GM12878 (cell line): Measurements from ENCODE around the gene SIRT7. TPM values are rescaled to one million over a fixed set of nuclear protein-coding genes. Genes with fewer than 3 reads are reported as not detected.

Source experiments
- BACH1 ChIP-seq: fragments of 450-650 bp; IDR thresholded peaks from 2 replicates; pipeline ENCODE4 v1.6.1; 2017; ENCODE audit warnings: mild to moderate bottlenecking, borderline replicate concordance
- GATAD2B ChIP-seq: fragments of 450-650 bp; conservative IDR thresholded peaks from 2 replicates; pipeline ENCODE4 v1.6.1; 2017; ENCODE audit warnings: low read depth, mild to moderate bottlenecking, moderate library complexity
- LARP7 ChIP-seq: fragments of 450-650 bp; IDR thresholded peaks from 2 replicates; pipeline ENCODE4 v1.6.1; 2017; ENCODE audit warnings: mild to moderate bottlenecking
- POLR2AphosphoS5 ChIP-seq: IDR thresholded peaks from 2 replicates; pipeline ENCODE4 v1.6.1; 2011; ENCODE audit warnings: mild to moderate bottlenecking, low read length, inconsistent platforms
- RUNX3 ChIP-seq: IDR thresholded peaks from 2 replicates; pipeline ENCODE4 v1.6.1; 2012; ENCODE audit warnings: low read length, inconsistent platforms
- SMARCA5 ChIP-seq: fragments of 450-650 bp; IDR thresholded peaks from 2 replicates; pipeline ENCODE4 v1.6.1; 2017; ENCODE audit warnings: mild to moderate bottlenecking
- SMC3 ChIP-seq: IDR thresholded peaks from 2 replicates; pipeline ENCODE4 v1.6.1; 2011; ENCODE audit warnings: low read length, improper control_type of control experiment, borderline replicate concordance
- polyA plus RNA-seq, 11 experiments: library from polyadenylated mRNA; depleted of rRNA in 4 of 11; unstranded in 6 of 11; stranded (reverse) in 5 of 11; fragments of >200 nt; fragmentation: Nextera tagmentation in 4 of 11; fragmentation: Illumina TruSeq in 1 of 11; extraction: Ambion mirVana in 4 of 11; extraction: Trizol in 1 of 11; gene quantifications; 1 replicate in 1 of 11; 2 replicates in 10 of 11; pipeline versions ENCODE4 v1.2.1 to v1.2.3, GENCODE V29; 2011 to 2016; ENCODE audit warnings: inconsistent platforms in 2 of 11, missing spikeins in 2 of 11, low read depth in 1 of 11
- total RNA-seq, 4 experiments: library from RNA; depleted of rRNA in 3 of 4; stranded (reverse); fragments of >200 nt in 3 of 4; fragmentation: Illumina TruSeq in 1 of 4; extraction: Trizol in 1 of 4; gene quantifications; 2 replicates each; pipeline versions ENCODE4 v1.2.1 to v1.2.3, GENCODE V29; 2013 to 2021
- TF ChIP-seq, protein P1 (sequence below): fragments of 450-650 bp; formaldehyde crosslinking; IDR thresholded peaks from 2 replicates; pipeline ENCODE4 v1.5.0; 2022; ENCODE audit warnings: mild to moderate bottlenecking, missing genetic modification characterization
- TF ChIP-seq, protein P2 (sequence below): fragments of 450-650 bp; conservative IDR thresholded peaks from 2 replicates; pipeline ENCODE4 v1.6.1; 2017; ENCODE audit warnings: mild to moderate bottlenecking, moderate library complexity
- TF ChIP-seq, protein P3 (sequence below): fragments of 450-650 bp; IDR thresholded peaks from 2 replicates; pipeline ENCODE4 v1.6.1; 2018; ENCODE audit warnings: mild to moderate bottlenecking, low read depth, moderate library complexity; ENCODE audit not compliant: partially characterized antibody

The SIRT7 gene
- total and polyA plus RNA-seq, 10 of the 15 experiments (the other 5 are each of a cell fraction or from before 2014, with no cell fraction given): 1.2 to 56.2 (median 22.7) TPM

DNA sequence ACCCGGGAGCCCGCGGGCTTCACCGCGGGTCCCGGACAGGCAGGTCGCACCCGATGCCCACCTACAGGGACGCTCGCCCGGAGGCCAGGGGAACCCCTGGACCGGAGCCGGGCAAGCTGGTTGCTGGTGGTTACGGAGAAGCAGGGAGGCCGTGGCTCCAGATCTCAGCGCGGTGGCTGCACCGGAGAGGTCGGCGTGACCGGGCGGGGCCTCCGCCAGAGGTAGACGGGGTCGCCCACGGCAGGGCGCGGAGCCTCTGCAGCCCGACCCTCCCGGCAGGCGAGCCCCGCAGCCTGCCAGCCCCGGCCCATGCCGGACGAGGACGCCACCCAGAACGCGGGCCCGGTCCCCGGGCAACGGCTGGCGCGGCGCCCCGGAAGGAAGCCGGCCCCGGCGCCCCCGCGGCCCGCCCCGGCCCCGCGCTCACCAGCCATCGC, 7.1 kb downstream of the SIRT7 start (continued):
- TF ChIP-seq, protein P1, sequence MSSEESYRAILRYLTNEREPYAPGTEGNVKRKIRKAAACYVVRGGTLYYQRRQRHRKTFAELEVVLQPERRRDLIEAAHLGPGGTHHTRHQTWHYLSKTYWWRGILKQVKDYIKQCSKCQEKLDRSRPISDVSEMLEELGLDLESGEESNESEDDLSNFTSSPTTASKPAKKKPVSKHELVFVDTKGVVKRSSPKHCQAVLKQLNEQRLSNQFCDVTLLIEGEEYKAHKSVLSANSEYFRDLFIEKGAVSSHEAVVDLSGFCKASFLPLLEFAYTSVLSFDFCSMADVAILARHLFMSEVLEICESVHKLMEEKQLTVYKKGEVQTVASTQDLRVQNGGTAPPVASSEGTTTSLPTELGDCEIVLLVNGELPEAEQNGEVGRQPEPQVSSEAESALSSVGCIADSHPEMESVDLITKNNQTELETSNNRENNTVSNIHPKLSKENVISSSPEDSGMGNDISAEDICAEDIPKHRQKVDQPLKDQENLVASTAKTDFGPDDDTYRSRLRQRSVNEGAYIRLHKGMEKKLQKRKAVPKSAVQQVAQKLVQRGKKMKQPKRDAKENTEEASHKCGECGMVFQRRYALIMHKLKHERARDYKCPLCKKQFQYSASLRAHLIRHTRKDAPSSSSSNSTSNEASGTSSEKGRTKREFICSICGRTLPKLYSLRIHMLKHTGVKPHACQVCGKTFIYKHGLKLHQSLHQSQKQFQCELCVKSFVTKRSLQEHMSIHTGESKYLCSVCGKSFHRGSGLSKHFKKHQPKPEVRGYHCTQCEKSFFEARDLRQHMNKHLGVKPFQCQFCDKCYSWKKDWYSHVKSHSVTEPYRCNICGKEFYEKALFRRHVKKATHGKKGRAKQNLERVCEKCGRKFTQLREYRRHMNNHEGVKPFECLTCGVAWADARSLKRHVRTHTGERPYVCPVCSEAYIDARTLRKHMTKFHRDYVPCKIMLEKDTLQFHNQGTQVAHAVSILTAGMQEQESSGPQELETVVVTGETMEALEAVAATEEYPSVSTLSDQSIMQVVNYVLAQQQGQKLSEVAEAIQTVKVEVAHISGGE (CRISPR knock-in tag): no peak
- 0 out of 2 replicates have a peak, but pooled peaks have one; percentile 37 for TF ChIP-seq GATAD2B
- TF ChIP-seq LARP7: peak; percentile 63; the same call in 1 of the 2 replicates
- TF ChIP-seq RUNX3: no peak
- TF ChIP-seq POLR2AphosphoS5: no peak
- TF ChIP-seq SMC3: no peak
- TF ChIP-seq, protein P2, sequence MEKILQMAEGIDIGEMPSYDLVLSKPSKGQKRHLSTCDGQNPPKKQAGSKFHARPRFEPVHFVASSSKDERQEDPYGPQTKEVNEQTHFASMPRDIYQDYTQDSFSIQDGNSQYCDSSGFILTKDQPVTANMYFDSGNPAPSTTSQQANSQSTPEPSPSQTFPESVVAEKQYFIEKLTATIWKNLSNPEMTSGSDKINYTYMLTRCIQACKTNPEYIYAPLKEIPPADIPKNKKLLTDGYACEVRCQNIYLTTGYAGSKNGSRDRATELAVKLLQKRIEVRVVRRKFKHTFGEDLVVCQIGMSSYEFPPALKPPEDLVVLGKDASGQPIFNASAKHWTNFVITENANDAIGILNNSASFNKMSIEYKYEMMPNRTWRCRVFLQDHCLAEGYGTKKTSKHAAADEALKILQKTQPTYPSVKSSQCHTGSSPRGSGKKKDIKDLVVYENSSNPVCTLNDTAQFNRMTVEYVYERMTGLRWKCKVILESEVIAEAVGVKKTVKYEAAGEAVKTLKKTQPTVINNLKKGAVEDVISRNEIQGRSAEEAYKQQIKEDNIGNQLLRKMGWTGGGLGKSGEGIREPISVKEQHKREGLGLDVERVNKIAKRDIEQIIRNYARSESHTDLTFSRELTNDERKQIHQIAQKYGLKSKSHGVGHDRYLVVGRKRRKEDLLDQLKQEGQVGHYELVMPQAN: peak; percentile 95
- TF ChIP-seq, protein P3, sequence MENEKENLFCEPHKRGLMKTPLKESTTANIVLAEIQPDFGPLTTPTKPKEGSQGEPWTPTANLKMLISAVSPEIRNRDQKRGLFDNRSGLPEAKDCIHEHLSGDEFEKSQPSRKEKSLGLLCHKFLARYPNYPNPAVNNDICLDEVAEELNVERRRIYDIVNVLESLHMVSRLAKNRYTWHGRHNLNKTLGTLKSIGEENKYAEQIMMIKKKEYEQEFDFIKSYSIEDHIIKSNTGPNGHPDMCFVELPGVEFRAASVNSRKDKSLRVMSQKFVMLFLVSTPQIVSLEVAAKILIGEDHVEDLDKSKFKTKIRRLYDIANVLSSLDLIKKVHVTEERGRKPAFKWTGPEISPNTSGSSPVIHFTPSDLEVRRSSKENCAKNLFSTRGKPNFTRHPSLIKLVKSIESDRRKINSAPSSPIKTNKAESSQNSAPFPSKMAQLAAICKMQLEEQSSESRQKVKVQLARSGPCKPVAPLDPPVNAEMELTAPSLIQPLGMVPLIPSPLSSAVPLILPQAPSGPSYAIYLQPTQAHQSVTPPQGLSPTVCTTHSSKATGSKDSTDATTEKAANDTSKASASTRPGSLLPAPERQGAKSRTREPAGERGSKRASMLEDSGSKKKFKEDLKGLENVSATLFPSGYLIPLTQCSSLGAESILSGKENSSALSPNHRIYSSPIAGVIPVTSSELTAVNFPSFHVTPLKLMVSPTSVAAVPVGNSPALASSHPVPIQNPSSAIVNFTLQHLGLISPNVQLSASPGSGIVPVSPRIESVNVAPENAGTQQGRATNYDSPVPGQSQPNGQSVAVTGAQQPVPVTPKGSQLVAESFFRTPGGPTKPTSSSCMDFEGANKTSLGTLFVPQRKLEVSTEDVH: no peak
- peak; percentile 35; the same call in 1 of the 2 replicates for TF ChIP-seq BACH1
- 0 out of 2 replicates have a peak, but pooled peaks have one; percentile 14 for TF ChIP-seq SMARCA5
